GM12878 (cell line): ENCODE results near the gene CATSPER4. TPM values are rescaled to one million over a fixed set of nuclear protein-coding genes. Genes with fewer than 3 reads are reported as not detected.

Experiments
- ATAC-seq: fragments of 200-7000 bp; cut with Tn5 transposase; 3 replicates; pipeline ENCODE4 v1.9.1; 2020; ENCODE audit warnings: mild to moderate bottlenecking, moderate library complexity
- BruUV-seq: library from RNA; stranded (reverse); fragments of 400-500 nt; replicated peaks from 2 replicates; lab custom pipeline; 2021; lab: Mats Ljungman, UMichigan
- CTCF ChIA-PET: fragments of 300-600 bp; sonication (Branson Sonifier 250); formaldehyde crosslinking; extraction: SDS; loops from one replicate; lab custom pipeline; 2021; ENCODE audit warnings: inconsistent platforms; lab: Yijun Ruan, JAX
- POLR2A ChIA-PET: fragments of 350-600 bp; formaldehyde crosslinking; extraction: SDS; loops from one replicate; lab custom pipeline; 2021; ENCODE audit warnings: inconsistent platforms; lab: Charles Lee
- RAD21 ChIA-PET: fragments of 300-600 bp; sonication (Branson Sonifier 250); formaldehyde crosslinking; loops from one replicate; lab custom pipeline; 2023; ENCODE audit warnings: antibody characterized with exemption; ENCODE audit not compliant: unreplicated experiment; lab: Charles Lee
- SMC1A ChIA-PET: fragments of 300-600 bp; sonication (Branson Sonifier 250); formaldehyde crosslinking; loops from one replicate; lab custom pipeline; 2023; ENCODE audit not compliant: unreplicated experiment, uncharacterized antibody; lab: Charles Lee
- DNase-seq: peaks from one replicate; pipeline ENCODE4 v3.0.0-alpha.2; 2011; ENCODE audit warnings: low read depth, low spot score
- FAIRE-seq: peaks from 3 replicates; lab custom pipeline; 2011; peaks lifted over from hg19 to GRCh38; lab: Jason Lieb, UNC
- H2AFZ ChIP-seq: 2 replicates; pipeline ENCODE4 v1.6.0; 2011; ENCODE audit warnings: low read depth, low read length, control low read depth; ENCODE audit not compliant: control insufficient read depth
- H3K27ac ChIP-seq: 2 replicates; pipeline ENCODE4 v1.5.1; 2011; ENCODE audit warnings: control low read depth; ENCODE audit not compliant: control insufficient read depth, insufficient read depth
- H3K27me3 ChIP-seq, 2 experiments: replicated peaks in 1 of 2; 2 replicates each; pipeline versions ENCODE4 v1.6.0 to v1.6.1; 2011; ENCODE audit warnings: low read length in 1 of 2; ENCODE audit not compliant: control insufficient read depth in 2 of 2, insufficient read depth in 2 of 2
- H3K36me3 ChIP-seq, 2 experiments: 2 replicates each; pipeline ENCODE4 v1.5.1; 2011; ENCODE audit warnings: low read length in 1 of 2; ENCODE audit not compliant: control insufficient read depth in 2 of 2, insufficient read depth in 2 of 2
- H3K4me1 ChIP-seq: 2 replicates; pipeline ENCODE4 v1.6.1; 2011; ENCODE audit warnings: mild to moderate bottlenecking, low read length, moderate library complexity, mixed read lengths; ENCODE audit not compliant: control insufficient read depth, insufficient read depth
- H3K4me2 ChIP-seq: 2 replicates; pipeline ENCODE4 v1.6.0; 2011; ENCODE audit warnings: control low read depth; ENCODE audit not compliant: control insufficient read depth, insufficient read depth
- H3K4me3 ChIP-seq: fragments of 200-600 bp; sonication (generic); 2 replicates; pipeline ENCODE4 v1.5.1; 2016
- H3K79me2 ChIP-seq: 2 replicates; pipeline ENCODE4 v1.6.0; 2011; ENCODE audit warnings: low read length; ENCODE audit not compliant: control insufficient read depth, insufficient read depth
- H3K9ac ChIP-seq: 2 replicates; pipeline ENCODE4 v1.8.0; 2011; ENCODE audit warnings: low read length, control low read depth, mixed read lengths; ENCODE audit not compliant: control insufficient read depth, insufficient read depth
- H3K9me3 ChIP-seq: replicated peaks from 3 replicates; pipeline ENCODE4 v1.5.1; 2011; ENCODE audit warnings: mild to moderate bottlenecking, low read length; ENCODE audit not compliant: control insufficient read depth, insufficient read depth
- H4K20me1 ChIP-seq: 2 replicates; pipeline ENCODE4 v1.6.0; 2011; ENCODE audit not compliant: control insufficient read depth, insufficient read depth
- CHD2 ChIP-seq: IDR thresholded peaks from 2 replicates; pipeline ENCODE4 v1.6.1; 2011; ENCODE audit warnings: low read depth, low read length, improper control_type of control experiment, borderline replicate concordance
- CREM ChIP-seq: IDR thresholded peaks from 2 replicates; pipeline ENCODE4 v1.6.1; 2014; ENCODE audit warnings: antibody characterized with exemption, low read depth
- E2F8 ChIP-seq: fragments of 450-650 bp; IDR thresholded peaks from 2 replicates; pipeline ENCODE4 v1.6.1; 2018; ENCODE audit warnings: mild to moderate bottlenecking, low read depth, moderate library complexity; ENCODE audit not compliant: partially characterized antibody
- GATAD2B ChIP-seq: fragments of 450-650 bp; conservative IDR thresholded peaks from 2 replicates; pipeline ENCODE4 v1.6.1; 2017; ENCODE audit warnings: low read depth, mild to moderate bottlenecking, moderate library complexity
- MYB ChIP-seq: fragments of 150-350 bp; IDR thresholded peaks from 2 replicates; pipeline ENCODE4 v1.6.1; 2014; ENCODE audit warnings: mild to moderate bottlenecking, low read depth, low read length, borderline replicate concordance
- NR2F1 ChIP-seq: fragments of 450-650 bp; conservative IDR thresholded peaks from 2 replicates; pipeline ENCODE4 v1.6.1; 2017; ENCODE audit warnings: mild to moderate bottlenecking
- RAD21 ChIP-seq: IDR thresholded peaks from 2 replicates; pipeline ENCODE4 v1.6.1; 2011; ENCODE audit warnings: mild to moderate bottlenecking, low read depth, low read length, moderate library complexity; ENCODE audit not compliant: insufficient read depth
- SMARCA5 ChIP-seq: fragments of 450-650 bp; IDR thresholded peaks from 2 replicates; pipeline ENCODE4 v1.6.1; 2017; ENCODE audit warnings: mild to moderate bottlenecking
- STAT3 ChIP-seq: IDR thresholded peaks from 2 replicates; pipeline ENCODE4 v1.6.1; 2011; ENCODE audit warnings: low read depth, low read length, improper control_type of control experiment
- USF1 ChIP-seq: IDR thresholded peaks from 2 replicates; pipeline ENCODE4 v1.6.1; 2011; ENCODE audit warnings: borderline replicate concordance, low read depth, mild to moderate bottlenecking, moderate library complexity, mixed read lengths, low read length; ENCODE audit not compliant: insufficient read depth; ENCODE audit errors: extremely low read length
- YY1 ChIP-seq: IDR thresholded peaks from 2 replicates; pipeline ENCODE4 v1.6.1; 2011; ENCODE audit warnings: low read depth, mild to moderate bottlenecking, low read length
- WGBS: methylation state at CpG from one replicate; pipeline ENCODE4 v1.1.6; 2016; ENCODE audit warnings: low lambda C conversion rate; ENCODE audit not compliant: insufficient replicate concordance, insufficient coverage; ENCODE audit errors: missing lambda C conversion rate; 5-methylcytosine and 5-hydroxymethylcytosine counted together
- in situ Hi-C: fragments of 300-500 bp; cut with MboI; formaldehyde crosslinking; loops from 9 replicates; pipeline ENCODE4 v1.14.3; 2018; ENCODE audit warnings: mixed read lengths
- intact Hi-C: fragments of 100-400 bp; cut with micrococcal nuclease; formaldehyde crosslinking; loops from one replicate; pipeline ENCODE4 v1.14.2; 2022; ENCODE audit not compliant: unreplicated experiment
- polyA plus RNA-seq, 11 experiments: library from polyadenylated mRNA; depleted of rRNA in 4 of 11; unstranded in 6 of 11; stranded (reverse) in 5 of 11; fragments of >200 nt; fragmentation: Nextera tagmentation in 4 of 11; fragmentation: Illumina TruSeq in 1 of 11; extraction: Ambion mirVana in 4 of 11; extraction: Trizol in 1 of 11; gene quantifications; 1 replicate in 1 of 11; 2 replicates in 10 of 11; pipeline versions ENCODE4 v1.2.1 to v1.2.3, GENCODE V29; 2011 to 2016; ENCODE audit warnings: inconsistent platforms in 2 of 11, missing spikeins in 2 of 11, low read depth in 1 of 11
- total RNA-seq, 4 experiments: library from RNA; depleted of rRNA in 3 of 4; stranded (reverse); fragments of >200 nt in 3 of 4; fragmentation: Illumina TruSeq in 1 of 4; extraction: Trizol in 1 of 4; gene quantifications; 2 replicates each; pipeline versions ENCODE4 v1.2.1 to v1.2.3, GENCODE V29; 2013 to 2021
- TF ChIP-seq, protein P1 (sequence below), 3 experiments: IDR thresholded peaks in 2 of 3; conservative IDR thresholded peaks in 1 of 3; 2 replicates each; pipeline ENCODE4 v1.5.1; 2011; ENCODE audit warnings: low read depth in 3 of 3, low read length in 3 of 3, mild to moderate bottlenecking in 3 of 3, control low read depth in 2 of 3, moderate library complexity in 2 of 3, inconsistent platforms in 1 of 3, mixed read lengths in 1 of 3; ENCODE audit not compliant: control insufficient read depth in 2 of 3, insufficient read depth in 1 of 3; ENCODE audit errors: extremely low read depth in 1 of 3

Gene CATSPER4
- total and polyA plus RNA-seq, 10 of the 15 experiments (the other 5 are each of a cell fraction or from before 2014, with no cell fraction given): 0.13 TPM; not detected in 9

DNA sequence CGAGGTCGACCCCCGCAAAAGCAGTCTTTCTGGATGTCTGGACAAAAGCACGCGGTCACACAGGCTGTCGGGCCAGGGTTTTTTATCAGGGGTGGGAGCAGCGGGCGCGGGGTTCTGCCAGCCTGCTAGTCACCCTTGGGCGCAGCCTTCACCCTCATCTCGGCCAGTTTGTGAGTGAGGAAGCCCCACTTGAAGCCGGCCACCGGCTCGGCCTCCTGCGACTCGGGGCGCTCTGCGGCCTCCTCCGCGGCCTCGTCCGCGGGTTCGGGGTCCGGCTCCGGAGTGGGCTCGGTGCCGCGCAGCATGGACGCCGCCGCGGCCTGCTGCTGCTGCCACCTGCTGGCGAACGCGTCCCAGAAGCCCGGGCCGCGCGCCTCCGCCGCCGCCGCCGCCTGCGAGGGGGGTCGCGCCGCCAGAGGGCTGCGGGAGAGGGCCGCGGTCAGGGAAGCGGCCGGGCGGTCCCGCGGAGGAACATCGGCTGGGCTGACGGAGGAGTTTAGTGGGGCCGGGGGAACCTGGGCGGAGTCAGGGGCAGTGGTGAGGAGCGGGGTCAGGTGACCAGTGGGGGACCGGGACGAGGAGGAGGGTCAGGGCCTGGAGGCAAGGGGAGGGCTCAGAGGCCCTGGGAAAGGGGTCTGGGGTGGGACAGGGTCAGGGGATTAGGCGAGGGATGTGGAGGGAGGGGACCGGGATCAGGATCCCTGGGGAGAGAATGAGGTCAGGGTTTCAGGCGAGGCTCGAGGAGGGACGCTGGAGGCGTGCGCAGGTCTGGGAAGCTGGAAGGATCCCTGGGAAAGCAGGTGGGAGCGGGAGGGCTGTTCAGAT lies 26.2 kb upstream of the CATSPER4 start:
- RAD21 ChIA-PET: interaction anchor here (0.6 to 0.7 kb wide), 2 partner anchors 128 to 328 kb away, joined by 3 read pairs; no protein-coding TSS in a partner anchor
- Histone ChIP-seq H3K27me3 (peaks cover 3 to 13% of the 10 kb centered on the region in 2 experiments), H3K9me3 (no peaks in the 10 kb centered on the region; the same call in 2 of the 3 replicates), H4K20me1 (no peaks in the 10 kb centered on the region), H3K27ac (no peak overlapping the region), H3K4me2 (peak overlapping the region; percentile 84), H3K4me3 (peak overlapping the region; percentile 44; the same call in 1 of the 2 replicates), H2AFZ (peak overlapping the region; percentile 34), H3K79me2 (no peaks in the 10 kb centered on the region), H3K36me3 (no peaks in the 10 kb centered on the region), H3K9ac (no peak overlapping the region), H3K4me1 (peaks cover 4% of the 10 kb centered on the region)
- FAIRE-seq: no peak
- peak; percentile 28; the same call in 1 of the 2 replicates for TF ChIP-seq RAD21
- no peak for TF ChIP-seq MYB
- TF ChIP-seq, protein P1, sequence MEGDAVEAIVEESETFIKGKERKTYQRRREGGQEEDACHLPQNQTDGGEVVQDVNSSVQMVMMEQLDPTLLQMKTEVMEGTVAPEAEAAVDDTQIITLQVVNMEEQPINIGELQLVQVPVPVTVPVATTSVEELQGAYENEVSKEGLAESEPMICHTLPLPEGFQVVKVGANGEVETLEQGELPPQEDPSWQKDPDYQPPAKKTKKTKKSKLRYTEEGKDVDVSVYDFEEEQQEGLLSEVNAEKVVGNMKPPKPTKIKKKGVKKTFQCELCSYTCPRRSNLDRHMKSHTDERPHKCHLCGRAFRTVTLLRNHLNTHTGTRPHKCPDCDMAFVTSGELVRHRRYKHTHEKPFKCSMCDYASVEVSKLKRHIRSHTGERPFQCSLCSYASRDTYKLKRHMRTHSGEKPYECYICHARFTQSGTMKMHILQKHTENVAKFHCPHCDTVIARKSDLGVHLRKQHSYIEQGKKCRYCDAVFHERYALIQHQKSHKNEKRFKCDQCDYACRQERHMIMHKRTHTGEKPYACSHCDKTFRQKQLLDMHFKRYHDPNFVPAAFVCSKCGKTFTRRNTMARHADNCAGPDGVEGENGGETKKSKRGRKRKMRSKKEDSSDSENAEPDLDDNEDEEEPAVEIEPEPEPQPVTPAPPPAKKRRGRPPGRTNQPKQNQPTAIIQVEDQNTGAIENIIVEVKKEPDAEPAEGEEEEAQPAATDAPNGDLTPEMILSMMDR (IDR thresholded peaks at IDR 0.05 in 2 of 3, conservative IDR thresholded peaks at IDR 0.05 in 1 of 3; ENCODE audit: control insufficient read depth in 2 of 3, extremely low read depth in 1 of 3, insufficient read depth in 1 of 3, low read depth in 3 of 3, low read length in 3 of 3): peak; percentile 23 to 45 (median 23); a peak in 4 of 6 replicates
- no peak for TF ChIP-seq NR2F1
- no peak for TF ChIP-seq CREM
- TF ChIP-seq E2F8: no peak
- no peak for TF ChIP-seq STAT3
- TF ChIP-seq USF1: peak; percentile 57
- no peak for TF ChIP-seq CHD2
- TF ChIP-seq YY1: peak; percentile 82
- peak; percentile 46; the same call in 1 of the 2 replicates for TF ChIP-seq GATAD2B
- TF ChIP-seq SMARCA5: peak; percentile 43; the same call in 1 of the 2 replicates
- POLR2A ChIA-PET: no interaction called here
- BruUV-seq: no TSS peak
- SMC1A ChIA-PET: no interaction called here
- CTCF ChIA-PET: interaction anchor here (0.6 to 1.8 kb wide), 3 partner anchors 70 to 1472 kb away, joined by 3 to 8 read pairs (median 4); partner anchors contain the start of gene CEP85
- peak; percentile 58 for ATAC-seq
- WGBS: 22% methylated on average over 46 of the region's 72 CpGs
- intact Hi-C loops (loop anchor here (5.0 to 10.0 kb wide), 2 partner anchors 57 to 231 kb away; no protein-coding TSS in a partner anchor), in situ Hi-C loops (no loop called here)
- DNase-seq: no peak
